ENCODE measurements around the gene ZFP62.

The ZFP62 gene

GRCh38 chr5:180823346-180823745, 37.7 kb downstream of the ZFP62 start:
- no peak overlapping the region for H3K4me3 ChIP-seq (ENCODE audit: low read depth, low read length)
- no peak for TF ChIP-seq CTCF (IDR thresholded peaks at IDR 0.05; ENCODE audit: borderline replicate concordance, insufficient read depth, low read depth, low read length)

GRCh38 chr5:180821538-180821937, 39.5 kb downstream of the ZFP62 start:
- no peak overlapping the region for H3K4me3 ChIP-seq (ENCODE audit: low read depth, low read length)
- TF ChIP-seq CTCF (IDR thresholded peaks at IDR 0.05; ENCODE audit: borderline replicate concordance, insufficient read depth, low read depth, low read length), result no peak

- no peak overlapping the region for H3K4me3 ChIP-seq (ENCODE audit: low read depth, low read length)
- no peak for TF ChIP-seq CTCF (IDR thresholded peaks at IDR 0.05; ENCODE audit: borderline replicate concordance, insufficient read depth, low read depth, low read length)
Observed at GRCh38 chr5:180820788-180821321, 40.2 kb downstream of the ZFP62 start.

- H3K4me3 ChIP-seq (ENCODE audit: low read depth, low read length), result no peak overlapping the region
- no peak for TF ChIP-seq CTCF (IDR thresholded peaks at IDR 0.05; ENCODE audit: borderline replicate concordance, insufficient read depth, low read depth, low read length)
Observed at GRCh38 chr5:180818677-180819341, 42.3 kb downstream of the ZFP62 start.

- no peak for TF ChIP-seq CTCF (IDR thresholded peaks at IDR 0.05; ENCODE audit: borderline replicate concordance, insufficient read depth, low read depth, low read length)
- H3K4me3 ChIP-seq (ENCODE audit: low read depth, low read length), result no peak overlapping the region
Observed at GRCh38 chr5:180817893-180818674, 43.0 kb downstream of the ZFP62 start.

- no peak for TF ChIP-seq CTCF (IDR thresholded peaks at IDR 0.05; ENCODE audit: borderline replicate concordance, insufficient read depth, low read depth, low read length)
- H3K4me3 ChIP-seq (ENCODE audit: low read depth, low read length), result no peak overlapping the region
Observed at GRCh38 chr5:180816608-180817534, 44.2 kb downstream of the ZFP62 start.
